ENCODE measurements around the gene B4GALT6.
A peak's percentile ranks its signal among the peaks of the same experiment; 100 is the strongest.

The B4GALT6 gene

DNA sequence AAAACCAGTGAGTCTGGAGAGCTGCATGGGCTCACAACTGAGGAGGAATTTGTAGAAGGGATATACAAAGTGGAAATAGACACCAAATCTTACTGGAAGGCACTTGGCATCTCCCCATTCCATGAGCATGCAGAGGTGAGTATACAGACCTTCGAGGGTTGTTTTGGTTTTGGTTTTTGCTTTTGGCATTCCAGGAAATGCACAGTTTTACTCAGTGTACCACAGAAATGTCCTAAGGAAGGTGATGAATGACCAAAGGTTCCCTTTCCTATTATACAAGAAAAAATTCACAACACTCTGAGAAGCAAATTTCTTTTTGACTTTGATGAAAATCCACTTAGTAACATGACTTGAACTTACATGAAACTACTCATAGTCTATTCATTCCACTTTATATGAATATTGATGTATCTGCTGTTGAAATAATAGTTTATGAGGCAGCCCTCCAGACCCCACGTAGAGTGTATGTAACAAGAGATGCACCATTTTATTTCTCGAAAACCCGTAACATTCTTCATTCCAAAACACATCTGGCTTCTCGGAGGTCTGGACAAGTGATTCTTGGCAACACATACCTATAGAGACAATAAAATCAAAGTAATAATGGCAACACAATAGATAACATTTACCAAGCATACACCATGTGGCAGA lies 89.1 kb downstream of the B4GALT6 start:
- no peak for DNase-seq (ENCODE audit: low read depth)

GRCh38 chr18:31592506-31593157 lies 91.7 kb downstream of the B4GALT6 start:
- DNase-seq (ENCODE audit: low read depth), result no peak

DNA sequence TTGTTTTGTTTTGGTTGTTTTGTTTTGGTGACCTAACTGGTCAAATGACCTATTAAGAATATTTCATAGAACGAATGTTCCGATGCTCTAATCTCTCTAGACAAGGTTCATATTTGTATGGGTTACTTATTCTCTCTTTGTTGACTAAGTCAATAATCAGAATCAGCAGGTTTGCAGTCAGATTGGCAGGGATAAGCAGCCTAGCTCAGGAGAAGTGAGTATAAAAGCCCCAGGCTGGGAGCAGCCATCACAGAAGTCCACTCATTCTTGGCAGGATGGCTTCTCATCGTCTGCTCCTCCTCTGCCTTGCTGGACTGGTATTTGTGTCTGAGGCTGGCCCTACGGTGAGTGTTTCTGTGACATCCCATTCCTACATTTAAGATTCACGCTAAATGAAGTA lies 92.8 kb downstream of the B4GALT6 start, which contains the start of gene TTR:
Gene TTR, plus strand, starts transcription at position 250 of the 400 bp plus-strand sequence. Its CDS starts 26 bp downstream, at position 276.
- no peak for DNase-seq (ENCODE audit: low read depth)

DNA sequence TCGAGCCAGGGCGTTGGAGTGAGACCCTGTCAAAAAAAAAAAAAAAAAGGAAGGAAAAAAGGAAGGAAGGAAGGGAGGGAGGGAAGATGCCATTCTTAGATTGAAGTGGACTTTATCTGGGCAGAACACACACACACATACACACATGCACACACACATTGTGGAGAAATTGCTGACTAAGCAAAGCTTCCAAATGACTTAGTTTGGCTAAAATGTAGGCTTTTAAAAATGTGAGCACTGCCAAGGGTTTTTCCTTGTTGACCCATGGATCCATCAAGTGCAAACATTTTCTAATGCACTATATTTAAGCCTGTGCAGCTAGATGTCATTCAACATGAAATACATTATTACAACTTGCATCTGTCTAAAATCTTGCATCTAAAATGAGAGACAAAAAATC lies 93.3 kb downstream of the B4GALT6 start:
- no peak for DNase-seq (ENCODE audit: low read depth)

GRCh38 chr18:31590570-31590969 lies 93.8 kb downstream of the B4GALT6 start:
- no peak for DNase-seq (ENCODE audit: low read depth)

- no peak for DNase-seq (ENCODE audit: low read depth)
Measured at GRCh38 chr18:31587529-31587928, 96.9 kb downstream of the B4GALT6 start.

DNA sequence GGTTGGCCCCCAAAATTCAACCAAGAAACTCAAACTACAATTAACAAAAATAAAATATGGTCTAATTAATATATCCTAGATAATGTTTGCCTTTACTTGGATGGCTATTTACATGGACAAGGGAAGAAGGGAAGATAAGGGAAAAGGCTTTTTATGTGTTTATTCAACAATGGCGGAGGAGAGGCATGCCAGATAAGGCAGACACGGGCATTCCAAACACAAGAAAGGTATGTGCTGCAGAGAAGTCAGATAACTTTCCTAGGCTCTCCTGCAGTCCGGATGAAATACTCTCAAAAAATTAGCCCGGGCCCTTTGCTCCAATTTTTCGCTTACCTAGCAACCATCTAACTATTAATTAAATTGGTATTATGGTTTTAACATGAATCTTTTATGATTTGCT lies 97.8 kb downstream of the B4GALT6 start:
- DNase-seq (ENCODE audit: low read depth), result no peak

DNA sequence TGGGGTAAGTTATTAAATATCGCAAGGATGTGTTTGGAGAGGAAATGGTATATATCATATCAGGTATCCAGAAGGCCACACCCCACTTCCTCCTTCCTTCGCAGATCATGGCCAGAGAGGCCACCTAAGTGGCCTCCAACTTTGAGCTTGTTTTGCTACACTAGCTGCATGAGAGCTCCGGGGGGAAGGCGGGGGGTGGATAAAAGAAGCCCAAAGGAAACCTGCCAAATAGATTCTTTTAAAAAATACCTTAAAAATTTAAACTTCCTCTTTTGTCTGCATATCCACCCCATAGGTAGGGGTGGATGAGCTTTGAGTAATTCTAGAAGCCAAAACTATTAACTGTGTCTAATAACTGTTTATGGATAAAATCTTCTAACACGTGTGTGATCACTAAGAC lies 98.4 kb downstream of the B4GALT6 start:
- DNase-seq (ENCODE audit: low read depth), result no peak

DNA sequence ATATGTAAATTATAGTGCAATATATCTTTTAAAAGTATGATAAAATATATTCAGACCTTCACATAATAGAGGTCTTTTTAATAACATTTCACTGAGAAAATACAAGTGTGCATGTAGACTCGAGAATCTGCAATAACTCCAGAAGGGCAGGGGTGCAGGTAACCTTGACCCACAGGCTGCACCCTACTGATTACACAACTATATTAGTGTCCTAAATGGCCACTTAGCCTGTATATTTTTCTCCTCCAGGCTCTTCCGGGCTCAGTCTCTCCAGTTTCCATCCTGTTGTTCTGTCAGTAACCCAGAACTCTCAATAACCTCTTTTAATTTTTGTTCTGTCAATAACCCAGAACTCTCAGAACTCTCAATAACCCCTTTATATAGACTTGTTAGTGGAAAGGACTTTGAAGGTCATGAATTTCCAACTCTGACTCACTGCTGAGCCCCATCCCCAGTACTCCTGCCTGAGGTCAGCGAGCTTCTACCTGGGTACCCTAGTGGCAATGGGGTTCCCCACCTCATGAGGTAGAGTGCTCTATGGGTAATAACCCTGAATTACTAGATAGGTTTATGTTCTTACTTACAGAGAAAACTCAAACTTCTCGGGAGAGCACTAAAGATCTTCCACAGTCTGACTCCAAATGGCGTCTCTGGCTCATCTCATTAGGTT lies 101.1 kb downstream of the B4GALT6 start:
- DNase-seq (ENCODE audit: low read depth), result no peak

- peak; percentile 33 for DNase-seq (ENCODE audit: low read depth)
Measured at GRCh38 chr18:31581498-31582197, 102.7 kb downstream of the B4GALT6 start.

DNA sequence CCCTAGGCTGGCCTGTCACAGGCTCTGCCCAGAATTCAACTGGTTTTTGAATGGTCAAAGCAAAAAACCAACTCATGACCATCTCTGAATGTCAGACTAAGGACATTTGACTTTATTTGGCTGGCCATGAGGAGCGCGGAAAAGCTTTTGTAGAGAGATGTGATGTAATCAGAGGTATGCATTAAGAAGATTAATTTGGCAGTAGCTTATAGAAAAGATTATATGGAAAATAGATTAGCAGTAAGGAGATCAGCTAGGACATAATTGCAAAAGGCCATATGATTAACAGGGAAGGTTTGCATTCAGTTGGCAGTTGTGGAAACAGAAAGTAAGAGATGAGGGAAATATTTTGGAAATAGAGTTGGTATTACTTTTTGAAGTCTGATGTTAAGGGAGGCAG lies 105.0 kb downstream of the B4GALT6 start:
- no peak for DNase-seq (ENCODE audit: low read depth)

DNA sequence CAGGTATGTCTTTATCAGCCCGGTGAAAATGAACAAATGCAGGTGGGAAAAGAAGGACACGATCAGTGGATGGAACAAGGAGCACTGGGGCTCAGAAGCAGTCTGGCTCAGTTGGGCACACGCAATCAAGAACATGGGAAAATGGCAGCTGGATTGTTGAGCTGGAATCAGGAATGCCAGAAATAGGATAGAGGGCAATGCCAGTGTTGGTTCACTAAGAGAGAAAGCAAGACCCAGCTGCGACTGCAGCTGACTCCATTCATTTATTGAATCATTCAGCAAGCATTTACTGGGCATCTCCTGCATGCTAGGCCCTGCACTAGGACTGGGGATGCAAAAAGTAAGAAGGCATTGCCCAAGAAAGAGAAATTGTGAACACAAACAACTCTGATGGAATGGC lies 106.3 kb downstream of the B4GALT6 start:
- DNase-seq (ENCODE audit: low read depth), result no peak

DNA sequence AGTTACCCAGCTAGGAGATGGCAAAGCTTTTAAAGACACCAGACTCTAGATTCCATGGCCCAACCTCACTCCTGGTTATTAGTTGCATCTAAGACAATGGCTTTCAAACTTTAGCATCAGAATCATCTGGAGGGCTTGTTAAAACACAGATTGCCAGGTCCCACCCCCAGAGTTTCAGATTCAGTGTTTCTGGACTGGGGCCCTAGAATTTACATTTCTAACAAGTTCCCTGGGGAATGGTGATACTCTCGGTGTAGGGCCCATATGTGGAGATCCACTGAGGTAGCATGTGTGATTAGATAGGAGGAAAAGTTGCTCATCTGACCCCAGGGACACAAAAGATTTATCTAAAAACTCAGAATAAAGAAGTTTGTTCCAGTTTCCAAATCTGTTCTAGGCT lies 107.2 kb downstream of the B4GALT6 start:
- no peak for DNase-seq (ENCODE audit: low read depth)

- no peak for DNase-seq (ENCODE audit: low read depth)
Measured at GRCh38 chr18:31576670-31577069, 107.7 kb downstream of the B4GALT6 start.

GRCh38 chr18:31575515-31576257 lies 108.7 kb downstream of the B4GALT6 start:
- no peak for DNase-seq (ENCODE audit: low read depth)

GRCh38 chr18:31574359-31574758 lies 110.0 kb downstream of the B4GALT6 start:
- DNase-seq (ENCODE audit: low read depth), result no peak

Measured in HS-5 (cell line).